22Rv1 (cell line): ENCODE measurements around the gene ZFYVE28.

Experiments
- H3K27ac ChIP-seq: fragments of 450-650 bp; 2 replicates; pipeline ENCODE4 v1.5.1; 2017
- CTCF ChIP-seq: fragments of 450-650 bp; IDR thresholded peaks from 2 replicates; pipeline ENCODE4 v1.5.1; 2017; ENCODE audit warnings: mild to moderate bottlenecking
- ZFX ChIP-seq: fragments of 450-650 bp; IDR thresholded peaks from 2 replicates; pipeline ENCODE4 v1.6.1; 2017; ENCODE audit warnings: antibody characterized with exemption, borderline replicate concordance

The ZFYVE28 gene

GRCh38 chr4:2267841-2268240 lies 150.6 kb downstream of the ZFYVE28 start:
- TF ChIP-seq CTCF, result no peak
- TF ChIP-seq ZFX, result no peak
- H3K27ac ChIP-seq, result no peak overlapping the region

GRCh38 chr4:2267320-2267811 lies 151.1 kb downstream of the ZFYVE28 start:
- H3K27ac ChIP-seq, result no peak overlapping the region
- TF ChIP-seq ZFX (no peak), CTCF (no peak)

GRCh38 chr4:2266821-2267220 lies 151.6 kb downstream of the ZFYVE28 start:
- TF ChIP-seq ZFX, result no peak
- TF ChIP-seq CTCF, result no peak
- H3K27ac ChIP-seq, result no peak overlapping the region

- TF ChIP-seq CTCF (no peak), ZFX (no peak)
- no peak overlapping the region for H3K27ac ChIP-seq
Observed at GRCh38 chr4:2266181-2266580, 152.3 kb downstream of the ZFYVE28 start.

- TF ChIP-seq ZFX (no peak), CTCF (no peak)
- H3K27ac ChIP-seq, result no peak overlapping the region
Observed at GRCh38 chr4:2265113-2266110, 153.0 kb downstream of the ZFYVE28 start.

- H3K27ac ChIP-seq, result no peak overlapping the region
- TF ChIP-seq ZFX, result no peak
- TF ChIP-seq CTCF, result no peak
Observed at GRCh38 chr4:2264481-2265041, 153.9 kb downstream of the ZFYVE28 start.

GRCh38 chr4:2263926-2264321 lies 154.5 kb downstream of the ZFYVE28 start:
- TF ChIP-seq CTCF (no peak), ZFX (no peak)
- no peak overlapping the region for H3K27ac ChIP-seq
